ENCODE data around the gene TRPM5.

TRPM5 gene

DNA sequence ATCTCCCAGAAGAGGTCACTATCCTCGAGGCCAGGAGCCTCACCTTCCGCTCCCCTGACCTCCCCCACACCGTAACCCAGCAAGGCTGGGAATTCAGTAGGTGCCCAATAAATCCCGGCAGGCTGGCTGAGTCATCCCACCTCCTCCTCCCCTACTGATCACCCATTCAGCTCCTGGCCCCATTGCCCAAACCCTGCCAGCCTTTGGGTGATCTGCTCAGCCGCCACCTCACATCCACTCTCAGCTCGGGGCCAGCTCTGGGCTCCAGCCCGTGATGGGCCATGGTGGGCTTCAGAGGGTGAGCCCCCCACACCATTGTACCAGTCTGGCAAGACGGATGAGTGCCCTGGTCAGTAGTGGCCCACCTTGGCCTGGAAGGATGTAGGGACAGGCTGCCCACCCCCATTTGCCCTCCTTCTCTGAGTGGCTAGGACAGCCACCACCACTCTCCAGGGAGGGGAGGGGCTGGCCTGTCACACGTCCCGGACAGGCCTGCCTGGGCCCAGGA, 8.2 kb downstream of the TRPM5 start:
- no peak for DNase-seq

DNA sequence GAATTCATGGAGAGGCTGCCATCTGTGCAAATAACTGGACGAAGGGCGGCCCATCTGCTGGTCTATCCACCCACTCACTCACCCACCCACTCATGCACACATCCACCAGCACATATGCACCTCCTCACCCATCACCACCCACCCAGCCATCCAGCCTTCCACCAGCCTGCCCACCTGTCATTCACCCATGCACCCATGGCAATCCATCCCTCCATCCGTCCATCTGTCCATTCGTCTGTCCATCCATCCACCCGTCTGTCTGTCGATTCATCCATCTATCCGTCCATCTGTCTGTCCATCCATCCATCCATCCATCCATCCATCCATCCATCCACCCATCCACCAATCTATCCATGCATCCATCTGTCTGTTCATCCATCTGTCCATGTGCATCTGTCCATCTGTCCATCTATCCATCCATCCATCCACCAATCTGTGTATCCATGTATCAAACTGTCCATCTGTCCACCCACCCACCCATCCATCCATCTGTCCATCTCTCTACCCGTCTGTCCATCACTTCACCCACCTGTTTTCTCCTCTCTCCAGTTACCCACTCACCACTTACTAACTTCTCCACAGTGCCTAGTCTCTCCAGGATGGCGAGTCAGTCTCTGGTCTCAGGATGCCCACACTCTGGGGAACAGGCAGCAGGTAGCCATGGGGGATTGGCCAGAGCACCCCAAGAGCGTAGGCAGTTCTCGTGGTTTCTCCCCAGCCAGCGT, 8.9 kb downstream of the TRPM5 start:
- no peak for DNase-seq

DNA sequence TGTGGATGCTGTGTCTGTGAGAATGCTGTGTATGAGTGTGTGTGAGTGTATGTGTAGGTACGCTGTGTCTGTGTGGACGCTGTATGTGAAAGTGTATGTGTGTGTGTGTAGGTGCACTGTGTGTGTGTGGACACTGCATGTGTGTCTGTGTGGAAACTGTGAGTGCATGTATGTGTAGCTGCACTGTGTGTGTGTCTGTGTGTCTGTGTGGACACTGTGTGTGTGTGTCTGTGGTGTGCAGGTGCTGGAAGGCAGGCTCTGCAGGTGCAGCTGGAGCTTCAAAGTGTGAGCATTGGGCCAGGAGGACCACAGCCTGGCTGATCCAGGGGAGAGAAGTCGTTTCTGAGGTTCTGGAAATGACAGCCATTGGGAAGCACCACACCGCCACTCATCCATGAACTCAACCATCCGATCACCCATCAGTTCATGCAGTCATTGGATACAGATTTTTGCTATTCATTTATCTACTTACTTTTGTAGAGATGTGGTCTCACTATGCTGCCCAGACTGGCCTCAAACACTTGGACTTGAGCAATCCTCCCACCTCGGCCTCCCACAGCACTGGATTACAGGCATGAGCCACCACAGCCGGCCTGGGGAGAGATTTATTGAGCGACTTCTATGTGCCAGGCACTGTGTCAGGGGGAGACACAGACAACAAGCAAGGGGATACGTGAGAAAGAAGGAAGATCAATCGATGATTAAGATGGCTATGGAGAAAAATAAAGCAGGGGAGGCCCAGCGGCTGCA, 9.6 kb downstream of the TRPM5 start:
- DNase-seq: no peak

DNA sequence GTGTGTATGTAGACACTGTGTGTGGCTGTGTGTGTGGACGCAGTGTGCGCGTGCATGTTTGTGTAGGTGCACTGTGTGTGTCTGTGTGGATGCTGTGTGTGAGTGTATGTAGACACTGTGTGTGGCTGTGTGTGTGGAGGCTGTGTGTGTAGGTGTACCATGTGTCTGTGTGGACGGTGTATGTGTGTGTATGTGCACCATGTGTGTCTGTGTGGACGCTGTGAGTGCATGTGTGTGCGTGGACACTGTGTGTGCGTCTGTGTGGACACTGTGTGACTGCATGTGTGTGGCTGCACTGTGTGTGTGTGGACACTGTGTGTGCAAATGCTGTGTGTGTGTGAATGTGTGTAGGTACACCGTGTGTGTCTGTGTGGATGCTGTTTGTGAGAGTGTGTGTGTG, 10.3 kb downstream of the TRPM5 start:
- no peak for DNase-seq

DNA sequence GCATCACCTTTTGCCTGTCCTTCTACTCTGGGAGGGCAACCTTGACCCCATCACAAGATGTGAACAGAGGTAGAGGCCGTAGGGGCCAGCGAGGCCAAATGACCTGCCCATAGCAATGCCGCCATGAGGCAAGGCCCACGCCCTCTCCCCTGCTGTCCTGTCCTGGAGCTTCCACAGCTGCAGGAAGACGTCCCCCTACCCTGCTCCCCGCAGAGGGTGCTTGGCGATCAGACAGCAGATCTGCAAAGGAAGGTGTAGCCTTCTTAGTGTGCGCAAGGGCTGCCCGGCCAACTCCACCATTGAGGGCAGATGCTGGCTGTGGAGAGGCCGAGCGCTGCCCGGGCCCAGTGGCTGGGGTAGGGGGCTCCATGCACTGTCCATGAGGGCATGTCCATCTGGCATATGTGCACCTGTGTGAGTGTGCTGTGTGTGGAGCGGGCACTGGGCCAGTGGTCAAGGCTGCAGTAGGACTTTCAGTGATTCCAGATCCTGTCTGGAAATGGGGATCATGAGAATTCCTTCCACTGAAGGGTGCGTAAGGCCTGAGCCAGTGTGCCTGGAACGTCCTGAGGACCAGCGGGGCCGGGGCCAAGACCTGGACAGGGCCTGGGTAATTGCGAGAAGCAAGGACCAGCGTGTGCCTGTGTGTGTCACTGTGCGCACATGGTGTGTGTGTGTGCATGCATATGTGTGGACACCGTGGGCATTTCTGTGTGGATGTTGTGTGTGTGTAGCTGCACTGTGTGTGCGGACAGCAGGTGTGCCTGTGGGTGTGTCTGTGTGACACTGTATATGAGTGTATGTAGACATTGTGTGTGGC, 11.0 kb downstream of the TRPM5 start:
- no peak for DNase-seq

DNA sequence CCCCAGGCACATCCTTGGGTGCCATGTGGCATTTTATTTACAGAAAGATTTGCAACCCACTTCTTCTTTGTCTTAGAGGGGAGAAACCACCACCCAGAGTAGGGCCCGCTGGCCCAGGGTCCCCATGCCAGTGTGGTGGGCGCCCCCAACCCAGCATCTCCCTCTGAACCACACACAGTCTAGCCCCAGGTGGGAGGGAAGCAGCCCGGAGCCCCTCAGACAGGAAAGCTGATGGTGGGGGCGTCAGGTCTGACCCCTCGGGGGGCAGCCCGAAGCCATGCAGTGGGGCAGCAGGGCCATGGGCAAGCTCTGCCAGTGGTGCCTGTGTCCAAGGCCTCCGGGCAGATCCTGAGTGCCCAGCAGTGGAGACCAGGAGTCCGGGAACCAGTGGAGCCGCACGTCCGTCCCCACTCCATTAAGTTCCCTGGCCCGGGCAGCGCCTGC, 11.7 kb downstream of the TRPM5 start:
- no peak for DNase-seq

DNA sequence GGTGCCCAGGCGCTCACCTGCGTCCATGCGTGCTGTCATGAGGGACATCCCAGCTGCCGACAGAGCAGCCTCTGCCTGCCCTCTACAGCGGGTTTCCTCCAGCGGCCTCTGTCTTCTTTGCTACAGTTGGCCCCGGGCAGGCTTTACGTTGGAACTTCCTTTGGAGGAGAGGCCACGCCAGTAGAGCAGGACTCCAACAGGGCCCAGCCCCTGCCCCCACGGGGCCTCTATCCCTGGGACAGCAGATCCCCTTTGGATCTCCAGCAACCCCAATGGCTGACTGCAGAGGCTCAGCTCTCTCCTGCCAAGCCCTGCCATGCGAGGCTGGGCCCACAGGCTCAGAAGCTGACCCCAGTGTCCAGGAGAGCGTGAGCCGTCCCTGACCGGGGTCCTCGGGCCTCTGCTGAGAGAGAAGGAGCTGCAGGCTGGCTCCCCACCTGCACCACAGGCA, 12.1 kb downstream of the TRPM5 start:
- DNase-seq: no peak

DNA sequence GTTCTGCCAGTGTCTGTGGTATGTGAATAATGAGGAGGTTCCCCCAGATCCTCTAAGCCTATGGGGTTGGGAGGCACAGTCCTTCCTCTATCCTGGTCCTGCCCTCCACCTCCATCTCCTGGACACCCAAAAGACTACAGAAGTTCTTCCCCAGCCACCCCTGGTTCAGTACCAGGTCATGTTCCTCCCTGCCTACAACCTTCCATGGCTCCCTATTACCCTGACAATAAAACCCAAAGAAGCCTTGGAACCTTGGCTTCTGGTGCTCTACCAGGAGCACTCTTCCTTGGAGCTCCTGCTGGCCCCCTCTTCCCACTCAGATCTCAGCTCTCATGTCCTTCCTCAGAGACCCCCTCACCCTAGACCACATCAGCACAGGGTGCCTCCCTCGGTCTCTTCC, 12.9 kb downstream of the TRPM5 start:
- no peak for DNase-seq

DNA sequence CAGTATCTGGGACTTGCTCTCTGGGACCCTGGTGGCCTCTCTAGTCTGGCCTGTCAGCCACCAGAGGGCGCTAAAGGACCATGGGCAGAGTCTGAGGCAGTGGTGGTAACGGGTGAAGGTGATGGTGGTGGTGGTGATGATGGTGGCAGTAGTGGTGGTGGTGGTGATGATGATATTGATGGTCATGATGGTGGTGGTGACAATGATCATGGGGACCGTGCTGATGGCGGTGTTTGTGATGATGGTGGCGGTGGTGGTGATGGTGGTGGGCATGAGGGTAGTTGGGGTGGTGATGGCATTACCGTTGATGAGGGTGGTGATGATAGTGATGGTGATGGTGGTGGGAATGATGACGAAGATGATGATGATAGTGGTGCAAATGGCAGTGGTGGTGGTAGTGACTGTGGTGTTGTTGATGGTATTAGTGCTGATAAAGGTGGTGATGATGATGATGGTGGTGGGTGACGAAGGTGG, 16.0 kb downstream of the TRPM5 start:
- peak; percentile 91 for DNase-seq

DNA sequence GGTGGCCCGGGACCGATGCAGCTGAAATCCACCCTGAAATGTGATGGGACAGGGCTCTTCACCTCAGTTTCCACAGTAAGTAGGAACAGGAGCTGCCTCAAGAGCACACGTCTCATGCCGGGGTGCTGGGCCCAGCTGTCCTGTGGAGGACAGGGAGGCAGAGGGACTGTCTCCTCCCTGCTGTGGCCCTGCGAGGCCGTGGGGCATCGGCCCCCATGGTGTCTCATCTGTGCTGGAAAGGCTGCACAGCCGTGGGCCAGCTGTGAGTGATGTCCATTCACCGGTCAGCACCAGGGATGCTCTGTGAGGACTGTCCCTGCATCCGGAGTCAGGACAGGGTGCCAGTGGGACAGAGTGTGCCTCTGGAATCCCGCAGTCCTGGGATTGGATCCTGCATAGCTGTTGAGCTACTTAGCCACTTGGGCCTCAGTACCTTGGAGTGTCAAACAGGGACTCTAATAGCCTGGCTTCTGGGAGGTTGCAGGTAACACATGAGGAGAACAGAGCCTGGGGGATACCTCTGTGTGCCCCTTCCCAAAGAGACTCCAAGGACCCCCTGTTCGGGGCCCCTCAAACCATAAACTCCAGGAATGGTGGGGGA, 16.5 kb downstream of the TRPM5 start:
- DNase-seq: no peak

DNA sequence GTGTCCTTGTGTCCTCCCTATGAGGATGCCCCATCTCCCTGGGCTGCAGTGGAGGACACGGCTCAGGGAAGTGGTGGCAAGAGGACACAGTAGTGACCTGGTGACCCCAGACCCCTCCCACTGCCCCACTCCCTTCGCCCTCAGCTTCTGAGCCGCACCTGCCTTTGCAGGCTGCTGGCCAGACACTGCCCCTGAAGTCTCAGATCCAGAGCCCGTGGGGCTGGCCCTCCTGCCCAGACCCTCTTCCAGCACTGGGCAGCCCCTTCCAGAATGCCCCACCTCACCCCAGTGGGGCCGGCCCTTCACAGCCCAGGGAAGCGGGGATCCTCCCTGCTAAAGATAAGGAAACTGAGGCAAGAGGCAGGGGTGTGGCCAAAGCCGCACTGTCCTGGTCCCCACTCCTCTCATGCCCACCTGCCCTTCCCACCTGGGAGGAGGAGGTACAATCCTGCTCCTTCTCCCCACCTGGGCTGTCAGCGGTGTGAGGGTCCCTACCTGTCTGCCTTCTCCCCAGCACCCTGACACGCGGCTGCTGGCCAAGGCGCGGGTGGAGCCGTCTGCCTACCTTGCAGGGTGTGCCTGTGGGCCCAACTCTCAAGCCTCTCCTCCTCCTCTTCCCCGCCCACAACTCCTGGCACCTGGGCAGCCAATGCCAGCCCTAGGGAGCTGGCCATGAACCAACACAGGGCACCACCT, 17.3 kb downstream of the TRPM5 start:
- no peak for DNase-seq

DNA sequence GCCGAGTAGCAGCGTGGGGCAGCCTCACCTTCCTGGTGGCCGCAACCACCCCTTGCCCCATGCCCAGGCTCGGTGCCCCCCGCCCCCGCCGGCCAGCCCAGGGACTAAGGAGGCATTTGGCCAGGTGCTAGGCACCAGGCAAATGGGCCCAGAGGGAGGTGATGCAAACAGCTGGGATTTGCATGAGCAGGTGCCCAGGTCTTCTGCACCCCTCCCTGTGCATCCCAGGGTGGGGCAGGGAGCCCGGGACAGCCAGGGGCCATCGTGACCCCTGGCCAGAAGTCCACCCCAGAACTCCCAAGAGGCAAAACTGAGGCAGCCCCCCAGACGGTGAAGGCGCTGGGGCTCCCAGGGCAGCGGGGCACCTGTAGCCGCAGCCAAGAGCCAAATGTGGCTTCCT, 18.1 kb downstream of the TRPM5 start:
- DNase-seq: no peak

DNA sequence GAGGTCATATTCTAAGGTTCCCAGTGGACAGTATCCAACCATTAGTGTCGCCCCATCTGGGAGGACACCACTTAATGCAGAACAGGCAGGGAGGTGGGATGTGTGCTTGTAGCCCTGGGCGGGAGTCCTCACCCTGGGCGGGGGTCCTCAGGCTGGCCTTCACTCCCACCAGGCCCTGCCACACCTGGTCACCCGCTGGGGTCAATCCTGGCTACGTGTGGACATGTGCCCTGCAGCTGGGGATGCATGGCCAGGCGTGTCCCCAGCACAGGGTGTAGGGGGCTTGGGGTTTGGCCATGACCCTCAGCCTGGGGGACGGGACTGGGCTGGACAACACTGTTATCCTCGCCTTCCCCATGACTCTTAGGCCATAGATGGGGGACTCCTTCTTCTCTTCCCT, 18.8 kb downstream of the TRPM5 start:
- no peak for DNase-seq

DNA sequence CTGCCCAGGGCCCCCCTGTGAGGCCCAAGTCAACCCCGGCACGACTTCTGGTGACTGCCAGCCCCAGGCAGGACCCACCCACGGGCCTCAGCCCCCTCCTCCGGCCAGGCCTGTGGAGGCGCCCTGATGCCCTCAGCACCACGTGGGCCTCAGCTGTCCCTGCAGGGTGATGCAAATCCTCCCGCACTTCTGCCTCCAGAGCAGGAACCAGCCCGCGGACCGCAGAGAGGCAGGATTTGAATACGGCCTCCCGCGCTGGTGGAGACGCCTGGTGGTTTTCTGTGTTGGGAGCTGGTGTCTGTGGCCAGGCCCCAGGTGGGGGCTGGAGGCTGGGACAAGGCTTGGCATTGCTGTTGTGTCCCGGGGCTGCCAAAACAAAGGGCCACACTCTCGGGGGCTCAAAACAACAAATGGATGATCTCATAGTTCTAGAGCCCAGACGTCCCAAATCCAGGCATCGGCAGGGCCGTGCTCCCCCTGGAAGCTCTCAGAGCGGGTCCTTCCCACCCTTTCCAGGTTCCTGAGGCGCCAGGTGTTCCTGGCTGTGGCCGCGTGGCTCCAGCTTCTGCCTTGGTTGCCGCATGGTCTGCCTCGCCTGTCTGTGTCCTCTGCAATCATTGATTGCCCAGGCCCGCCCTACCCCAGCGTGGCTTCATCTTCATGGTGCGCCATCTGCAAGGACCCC, 19.4 kb downstream of the TRPM5 start:
- DNase-seq: no peak

DNA sequence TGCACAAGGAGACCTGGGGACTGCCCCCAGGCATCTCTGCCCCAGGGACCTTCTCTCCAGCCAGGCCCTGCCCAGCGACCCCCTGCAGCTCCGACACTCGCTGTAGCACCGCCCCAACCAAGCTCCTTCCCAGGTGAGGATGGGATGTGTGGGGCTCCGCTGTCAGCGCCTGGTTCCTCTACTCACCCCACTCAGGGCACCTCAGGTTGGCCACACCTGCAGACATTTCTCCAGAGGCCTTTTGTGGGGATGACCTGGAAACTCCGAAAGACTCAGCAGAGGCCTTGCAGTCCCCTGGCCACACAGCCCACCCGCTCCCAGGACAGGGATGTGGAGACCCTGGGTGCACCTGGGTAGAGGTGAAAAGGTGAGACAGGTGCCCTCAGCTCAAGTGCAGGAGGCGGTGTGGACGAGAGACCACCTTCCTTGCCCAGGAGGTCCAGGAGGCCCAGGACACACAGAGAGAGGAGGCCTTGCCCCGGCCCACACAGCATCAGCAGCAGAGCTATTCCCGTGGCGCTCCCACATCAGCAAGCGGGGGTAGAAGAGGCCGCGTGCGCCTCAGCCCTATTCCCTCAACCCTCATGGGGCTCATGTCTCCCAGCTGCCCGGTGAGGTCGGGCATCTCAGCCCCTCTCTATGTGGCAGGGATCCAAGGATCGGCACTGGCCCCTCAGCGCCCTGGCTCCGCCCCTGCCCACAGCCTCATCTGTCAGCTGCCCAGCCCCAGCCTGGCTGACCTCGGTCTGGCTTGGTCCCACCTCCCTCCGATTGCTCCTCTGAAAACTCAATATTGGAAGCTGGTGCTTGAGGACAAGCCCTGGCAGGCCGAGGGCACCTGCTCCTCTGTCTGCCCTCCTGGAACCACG, 20.9 kb downstream of the TRPM5 start:
- no peak for DNase-seq

DNA sequence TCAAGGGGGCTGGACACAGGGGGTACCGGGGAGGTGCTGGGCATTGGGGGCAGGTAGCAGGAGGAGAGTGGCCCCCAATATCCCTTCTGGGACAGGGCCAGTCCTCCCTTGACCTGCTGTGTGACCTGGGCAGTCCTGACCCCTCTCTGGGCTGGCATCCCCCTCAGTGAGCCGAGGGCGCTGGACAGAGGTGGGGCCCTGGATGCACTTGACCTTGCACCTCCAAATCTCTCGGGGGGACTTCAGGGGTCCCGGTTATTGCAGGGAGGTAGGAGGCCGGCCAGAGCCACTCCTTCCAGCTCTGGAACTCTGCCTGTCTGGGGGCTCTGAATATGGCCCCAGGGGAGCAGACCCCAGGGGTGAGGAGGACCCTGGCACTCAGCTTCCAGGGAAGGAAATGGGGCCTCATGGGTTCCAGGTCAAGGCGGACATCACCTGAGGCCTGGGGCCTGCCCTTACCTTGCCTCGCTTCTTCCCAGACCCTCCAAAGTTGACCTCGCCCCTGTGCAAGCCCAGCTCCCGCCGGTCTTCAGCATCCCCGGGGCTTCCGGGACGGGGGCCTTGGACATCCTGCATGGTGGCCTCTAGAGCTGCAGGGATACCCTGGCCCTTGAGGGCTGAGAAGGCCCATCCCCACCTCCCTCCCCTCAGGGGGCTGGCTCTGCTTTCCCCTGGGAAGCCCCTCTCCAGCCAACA, 21.7 kb downstream of the TRPM5 start:
- DNase-seq: no peak

DNA sequence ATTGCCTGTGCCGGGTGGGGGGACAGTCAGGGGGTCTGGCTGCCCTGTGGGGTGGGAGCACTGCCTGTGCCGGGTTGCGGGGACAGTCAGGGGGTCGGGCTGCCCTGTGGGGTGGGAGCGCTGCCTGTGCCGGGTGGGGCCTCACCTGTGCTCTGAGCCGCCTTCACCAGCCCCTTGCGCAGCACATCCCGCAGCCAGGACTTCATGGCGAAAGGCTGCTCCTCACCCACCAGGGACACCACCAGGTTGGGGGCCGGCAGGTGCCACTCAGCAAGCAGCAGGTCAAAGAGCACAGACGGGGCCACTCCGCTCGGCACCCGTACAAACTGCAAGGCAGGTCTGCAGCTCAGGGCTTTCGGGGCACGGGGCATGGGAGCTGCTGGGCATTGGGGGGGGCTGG, 22.3 kb downstream of the TRPM5 start:
- DNase-seq: no peak

DNA sequence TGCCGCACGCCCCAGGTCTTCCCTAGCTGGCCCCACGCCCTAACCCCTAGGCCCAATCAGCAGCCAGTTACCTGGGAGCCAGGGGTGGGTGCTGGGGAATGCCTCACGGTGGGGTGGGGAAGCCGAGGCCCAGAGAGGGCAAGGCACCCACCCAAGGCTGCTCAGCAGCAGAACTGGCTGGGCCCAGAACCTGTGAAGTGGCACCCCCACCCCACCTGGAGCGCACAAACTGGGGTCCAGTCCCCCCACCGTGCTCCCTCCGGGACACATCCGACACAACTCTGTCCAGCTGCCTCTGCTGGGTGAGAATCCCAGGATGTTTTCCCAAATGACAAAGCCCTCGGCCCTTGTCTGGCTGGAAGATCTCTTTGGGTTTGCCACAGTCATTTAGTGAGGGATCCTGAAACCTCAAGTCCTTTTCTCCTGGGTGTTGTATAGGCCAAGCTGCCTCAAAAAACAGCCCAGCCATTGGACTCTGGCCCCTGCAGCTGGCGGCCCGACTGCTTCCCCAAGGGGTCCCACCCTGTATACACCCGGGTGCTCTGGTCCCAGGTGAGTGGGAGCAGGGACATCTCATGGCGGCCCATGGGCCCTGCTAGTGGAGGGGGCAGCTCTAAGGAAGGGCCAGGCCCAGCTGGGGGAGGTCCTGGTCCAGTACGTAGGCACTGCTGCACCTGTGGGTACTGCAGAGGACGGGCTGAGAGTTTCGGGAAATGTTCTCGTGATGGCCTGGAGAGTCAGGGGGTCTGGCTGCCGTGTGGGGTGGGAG, 22.9 kb downstream of the TRPM5 start:
- no peak for DNase-seq

All from activated CD4-positive, alpha-beta T cell treated with anti-CD3 and anti-CD28 coated beads, Interleukin-2, amount 50 U/mL, for 1 hour (primary cell).